Stimulated activated CD4-positive, alpha-beta T cell treated with anti-CD3 and anti-CD28 coated beads, Interleukin-12 subunit alpha, Interleukin-12 subunit beta, amount 100 ng/mL, for 48 hours (primary cell): ENCODE results near the gene ATP2A3.
A peak's percentile ranks its signal among the peaks of the same experiment; 100 is the strongest.

ENCODE experiments used
- DNase-seq, 3 donors: peaks; one replicate each; pipeline ENCODE4 v3.0.0-alpha.2; 2020; ENCODE audit warnings: low read depth in 2 of 3, low spot score in 1 of 3

The ATP2A3 gene

DNA sequence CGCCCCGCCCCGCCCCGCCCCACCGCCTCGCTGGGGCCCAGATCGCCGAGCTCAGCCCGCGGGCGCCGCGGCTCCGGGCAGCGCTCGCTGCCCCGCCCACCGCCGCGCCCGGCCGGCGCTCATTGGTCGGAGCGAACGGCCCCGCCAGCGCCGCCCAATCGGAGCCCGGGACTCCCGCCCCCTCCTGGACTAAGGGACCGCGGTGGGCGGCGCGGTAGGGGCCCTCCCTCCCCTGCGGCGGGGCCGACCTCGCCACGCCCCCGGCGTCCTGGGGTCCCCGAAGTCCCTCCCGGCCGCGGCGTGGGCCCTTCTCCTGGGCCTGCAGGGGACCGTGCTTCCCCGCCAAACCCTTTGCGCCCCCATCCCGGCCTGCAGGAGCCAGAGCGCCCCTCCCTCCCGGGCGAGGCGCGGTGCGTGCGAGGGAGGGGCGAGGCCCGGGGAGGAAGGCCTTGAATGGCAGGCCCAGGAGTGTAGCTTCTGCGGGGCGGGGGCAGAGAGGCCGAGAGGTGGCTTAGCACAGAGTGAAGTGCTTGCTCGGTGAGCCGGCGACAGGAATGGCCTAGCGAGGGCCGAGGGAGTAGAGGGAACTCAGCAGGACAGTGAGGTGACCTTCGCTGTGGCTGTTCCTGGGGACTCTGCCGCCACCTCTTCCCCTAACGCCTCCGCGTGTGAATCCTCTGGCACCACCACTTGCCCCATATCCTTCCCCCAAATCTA, 71.1 kb downstream of the ATP2A3 start, which contains the start of gene CAMKK1:
CAMKK1 (minus strand) TSS at position 51 of the 717 bp plus-strand sequence. CDS start 7,366 bp downstream, outside the sequence.
- peak; percentile 73 to 88 (median 81) for DNase-seq

DNA sequence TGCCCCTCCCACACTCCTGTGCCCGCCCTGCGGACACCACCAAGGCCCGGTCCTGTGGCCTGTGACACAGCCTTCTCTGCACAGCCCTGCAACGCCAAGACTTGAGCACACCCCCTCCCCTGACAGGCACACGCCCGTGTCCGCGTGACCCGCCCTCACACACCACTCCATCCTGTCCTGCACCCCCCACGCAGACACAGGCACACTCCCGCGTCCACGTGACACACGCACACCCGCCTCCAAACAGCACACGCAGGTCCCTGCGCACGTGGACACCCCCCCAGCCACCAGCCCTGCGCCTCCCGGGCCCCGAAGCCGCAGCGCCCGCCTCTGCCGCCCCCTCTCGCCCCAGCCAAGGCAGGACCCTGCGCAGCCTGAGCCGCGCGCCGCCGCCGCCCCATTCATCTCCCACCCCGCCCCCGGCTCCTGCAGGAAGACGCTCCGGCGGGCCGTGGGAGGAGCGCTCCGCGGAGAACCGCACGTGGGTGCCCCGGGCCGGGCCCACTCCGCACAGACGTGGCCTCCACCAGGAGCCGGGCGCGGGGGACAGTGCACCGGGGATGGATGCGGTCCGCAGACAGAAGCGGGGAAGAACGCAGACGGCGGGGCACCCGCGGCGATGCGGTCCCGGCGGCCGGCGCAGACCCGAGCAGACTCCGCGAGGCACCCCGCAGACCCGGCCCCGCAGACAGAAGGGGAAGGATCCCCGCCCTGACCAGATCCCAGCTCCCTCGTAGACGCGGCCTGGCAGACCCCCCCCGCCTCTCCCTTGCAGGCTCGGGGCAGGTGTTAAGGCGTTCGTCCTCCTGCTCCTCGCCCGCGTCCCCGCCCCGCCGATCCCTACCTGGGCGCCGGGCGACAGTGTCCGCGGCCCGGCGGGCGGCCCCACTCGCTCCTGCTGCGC, 71.9 kb downstream of the ATP2A3 start:
- DNase-seq: peak; percentile 27 to 38 (median 34)

DNA sequence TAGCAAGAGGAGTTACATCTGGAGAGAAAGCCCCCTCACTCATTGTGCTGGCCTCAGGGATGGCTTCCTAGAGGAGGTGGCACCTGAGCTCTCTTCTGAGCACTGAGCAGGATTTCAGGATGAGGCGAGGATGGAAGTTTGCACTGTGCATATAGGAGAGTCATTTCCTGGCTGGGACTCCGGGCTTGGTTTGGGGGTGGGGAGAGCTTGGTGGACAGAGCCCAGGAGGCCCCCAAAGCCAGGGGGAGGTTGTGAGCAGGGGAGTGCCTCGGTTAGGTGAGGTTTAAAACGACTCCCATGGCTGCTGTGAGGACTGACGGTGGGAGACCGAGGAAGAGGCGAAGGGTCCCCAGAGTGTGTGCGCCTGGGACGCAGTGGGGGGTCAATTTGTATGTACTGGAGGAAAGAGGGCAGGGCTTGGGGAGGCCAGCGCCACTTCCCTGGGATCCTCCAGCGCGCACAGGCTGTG, 72.6 kb downstream of the ATP2A3 start:
- DNase-seq: no peak

DNA sequence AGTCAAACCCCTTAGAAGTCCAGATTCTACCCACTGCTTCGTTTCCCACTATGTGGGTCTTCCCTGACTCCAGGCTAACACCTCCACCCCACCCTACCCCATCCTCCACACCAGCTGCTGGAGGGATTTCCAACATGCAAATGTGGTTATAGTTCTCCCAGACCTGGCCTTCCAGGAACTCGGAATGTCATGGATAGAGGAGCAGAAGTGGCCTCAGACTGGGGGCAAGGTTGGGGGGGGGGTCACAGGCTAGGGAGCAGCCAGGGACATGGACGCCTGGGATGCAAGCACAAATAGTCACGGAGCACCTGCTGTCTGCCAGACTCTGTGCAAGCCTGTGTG, 73.4 kb downstream of the ATP2A3 start:
- DNase-seq: no peak

DNA sequence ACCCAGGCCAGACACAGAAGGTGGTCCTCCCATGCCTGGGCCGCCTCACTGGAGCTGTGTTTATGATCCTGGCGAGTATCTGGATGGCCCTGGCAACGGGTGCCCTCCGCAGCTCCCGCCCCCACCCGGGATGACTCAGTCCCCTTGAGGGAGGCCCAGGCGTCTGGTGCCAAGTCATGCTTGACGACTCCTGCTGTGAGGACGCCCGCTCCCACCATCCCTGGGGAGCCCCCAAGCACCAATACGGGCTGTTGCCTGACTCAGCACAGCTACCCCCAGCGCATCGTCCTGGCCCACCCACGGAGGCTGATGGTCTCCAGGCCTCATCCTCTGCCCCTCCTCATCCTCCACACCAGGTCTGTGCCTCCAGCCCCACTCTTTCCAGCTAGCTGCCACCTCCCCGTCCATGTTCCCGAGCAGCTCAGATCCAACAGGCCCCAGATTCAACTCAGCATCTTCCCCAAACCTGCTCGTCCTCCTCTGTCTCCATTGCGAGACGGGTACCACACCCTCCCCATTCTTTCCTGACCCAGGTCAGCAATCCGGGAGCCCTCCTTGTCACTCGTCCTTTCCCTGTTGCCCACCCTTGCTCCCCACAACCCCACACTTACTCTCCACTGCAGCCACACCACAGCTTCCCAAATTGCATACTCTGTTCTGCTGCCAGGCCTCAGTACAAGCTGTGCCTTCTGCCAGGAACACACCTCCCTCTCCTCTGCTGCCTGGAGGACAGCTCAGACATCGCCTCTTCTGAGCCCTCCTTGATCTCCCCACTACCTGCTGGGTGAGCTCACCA, 74.0 kb downstream of the ATP2A3 start:
- no peak for DNase-seq

DNA sequence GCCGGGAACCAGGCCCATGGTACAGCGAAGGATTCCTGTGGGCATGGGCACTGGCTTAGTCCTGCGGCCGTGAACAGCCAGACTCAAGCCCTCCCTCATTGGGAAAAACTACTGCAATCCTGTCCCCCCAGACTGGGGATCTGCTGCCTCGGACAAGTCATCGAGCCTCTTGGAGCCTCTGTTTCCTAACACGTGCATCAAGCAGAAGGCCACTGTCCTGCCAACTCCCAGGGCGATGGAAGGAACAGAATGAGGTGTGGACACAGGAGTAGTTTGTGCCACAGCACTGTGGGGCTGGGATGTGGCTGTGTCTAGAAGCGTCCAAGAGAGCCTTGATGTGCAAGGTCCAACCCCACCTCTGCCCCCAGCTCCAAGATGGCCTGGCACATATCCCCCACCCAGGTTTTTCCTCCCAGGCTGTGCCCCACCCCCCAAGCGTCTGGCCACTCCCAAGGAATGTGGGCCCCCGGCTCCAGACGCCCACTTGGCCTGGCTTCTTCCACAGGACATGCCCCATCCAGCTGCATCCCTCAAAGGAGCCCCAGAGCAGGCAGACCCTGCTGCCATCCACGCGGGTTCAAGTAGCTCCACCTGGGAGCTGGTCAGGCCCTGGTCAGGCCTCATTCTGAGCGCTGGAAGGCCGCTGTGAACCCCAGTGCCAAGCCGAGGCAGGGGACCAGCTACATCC, 74.8 kb downstream of the ATP2A3 start:
- no peak for DNase-seq

DNA sequence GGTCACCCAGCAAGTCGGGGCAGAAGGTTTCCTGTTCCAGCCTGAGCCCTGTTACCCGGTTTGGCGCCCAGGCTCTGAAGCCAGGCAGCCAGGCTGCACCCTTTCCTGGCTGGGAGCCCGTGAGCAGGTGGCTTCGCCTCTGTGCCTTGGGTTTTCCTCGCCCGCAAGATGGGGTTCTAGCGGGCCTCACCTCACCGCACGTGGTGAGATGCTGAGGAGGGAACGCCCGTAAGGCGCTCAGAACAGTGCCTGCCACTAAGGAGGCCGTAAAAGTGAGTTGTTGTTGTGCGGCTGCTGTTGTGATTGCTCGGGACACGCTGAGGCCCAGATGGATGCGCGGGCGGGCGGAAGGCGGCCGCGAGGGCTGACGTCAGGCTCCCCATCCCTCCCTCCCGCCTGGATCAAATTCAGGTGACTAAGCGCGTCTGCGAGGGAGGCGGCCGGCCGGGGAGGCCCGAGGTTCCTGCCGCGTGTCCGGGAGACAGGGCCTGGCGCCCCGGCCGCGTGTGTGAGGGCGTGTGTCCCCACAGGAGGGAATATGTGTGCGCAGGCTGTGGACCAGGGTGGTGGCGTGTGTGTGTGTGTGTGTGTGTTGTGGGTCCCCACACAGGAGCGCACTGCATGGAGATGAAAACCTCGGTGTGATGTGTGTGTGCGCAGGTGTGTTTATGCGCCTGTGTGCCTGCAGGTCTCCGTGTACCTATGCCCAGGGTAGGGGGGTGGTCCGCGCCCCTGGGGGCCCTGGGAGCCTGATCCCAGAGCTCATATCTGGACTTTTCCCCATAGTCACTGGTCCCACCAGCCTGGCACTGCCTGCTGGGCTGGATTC, 75.7 kb downstream of the ATP2A3 start:
- no peak for DNase-seq

DNA sequence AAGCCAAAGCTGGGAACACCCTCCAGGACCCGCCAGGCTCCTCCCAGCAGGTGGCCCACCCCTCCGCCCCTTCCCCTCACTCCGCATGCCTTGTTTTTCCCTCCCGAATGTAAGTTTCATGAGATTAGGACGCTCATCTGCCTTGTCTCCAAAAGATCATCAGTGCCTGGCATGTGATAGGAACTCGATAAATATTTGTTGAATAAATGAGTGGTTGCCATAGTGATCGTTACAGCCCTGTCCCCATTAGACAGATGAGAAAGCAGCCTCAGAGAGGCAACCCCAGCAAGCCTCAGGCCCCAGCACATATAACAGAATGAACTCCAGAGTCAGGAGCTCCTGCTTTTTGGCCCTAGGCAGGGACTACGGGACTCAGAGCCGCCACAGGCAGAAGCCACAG, 76.4 kb downstream of the ATP2A3 start:
- no peak for DNase-seq

DNA sequence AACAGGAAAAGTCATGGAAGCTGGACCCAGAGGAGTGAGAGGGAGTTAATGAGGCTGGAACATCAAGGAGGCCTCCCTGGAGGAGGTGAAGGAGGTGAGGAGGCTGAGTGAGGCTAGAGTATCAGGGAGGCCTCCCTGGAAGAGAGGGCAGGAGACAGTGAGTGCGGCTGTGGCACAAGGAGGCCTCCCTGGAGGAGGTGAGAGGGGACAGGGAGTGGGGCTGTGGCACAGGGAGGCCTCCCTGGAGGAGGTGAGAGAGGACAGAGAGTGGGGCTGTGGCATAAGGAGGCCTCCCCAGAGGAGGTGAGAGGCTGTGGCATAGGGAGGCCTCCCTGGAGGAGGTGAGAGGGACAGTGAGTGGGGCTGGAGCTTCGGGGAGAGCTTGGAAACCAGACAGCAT, 76.8 kb downstream of the ATP2A3 start:
- DNase-seq: no peak

DNA sequence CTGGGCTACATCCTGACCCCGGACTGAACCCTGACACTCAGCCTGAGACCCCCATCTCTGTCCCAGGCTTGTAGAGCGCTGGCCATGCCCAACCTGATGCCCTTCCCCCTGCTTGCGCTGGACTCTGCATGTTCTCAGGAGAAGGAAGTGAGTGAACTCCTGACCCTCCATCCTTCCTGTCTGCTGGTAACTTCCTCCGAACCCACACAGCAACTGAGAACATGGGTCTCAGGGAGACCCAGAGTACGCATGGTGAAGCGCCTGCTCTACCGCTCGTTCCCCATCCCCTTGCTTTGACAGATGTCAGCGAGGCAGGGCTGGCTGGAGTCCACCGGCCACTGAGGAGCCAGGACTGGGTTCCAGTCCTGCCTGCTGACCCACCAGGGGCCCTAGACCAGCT, 77.5 kb downstream of the ATP2A3 start:
- DNase-seq: no peak

DNA sequence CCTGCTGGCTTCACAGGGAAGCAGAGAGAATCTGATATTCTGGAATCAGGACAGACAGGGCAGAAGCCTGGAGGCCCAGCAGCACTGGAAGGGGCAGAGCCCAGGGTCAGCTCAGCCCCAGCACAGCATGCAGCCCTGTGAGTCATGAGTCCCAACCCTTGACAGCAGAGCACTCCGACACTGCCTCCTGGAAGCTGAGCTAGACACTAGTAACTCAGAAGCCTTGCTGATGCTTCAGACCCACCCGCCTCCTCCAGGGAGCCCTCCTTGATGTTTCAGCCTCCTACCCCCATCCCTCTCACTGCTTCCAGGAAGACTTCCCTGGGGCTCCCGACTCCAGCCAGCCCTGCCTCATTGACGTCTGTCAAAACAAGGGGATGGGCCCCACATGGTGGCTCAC, 78.3 kb downstream of the ATP2A3 start:
- no peak for DNase-seq

DNA sequence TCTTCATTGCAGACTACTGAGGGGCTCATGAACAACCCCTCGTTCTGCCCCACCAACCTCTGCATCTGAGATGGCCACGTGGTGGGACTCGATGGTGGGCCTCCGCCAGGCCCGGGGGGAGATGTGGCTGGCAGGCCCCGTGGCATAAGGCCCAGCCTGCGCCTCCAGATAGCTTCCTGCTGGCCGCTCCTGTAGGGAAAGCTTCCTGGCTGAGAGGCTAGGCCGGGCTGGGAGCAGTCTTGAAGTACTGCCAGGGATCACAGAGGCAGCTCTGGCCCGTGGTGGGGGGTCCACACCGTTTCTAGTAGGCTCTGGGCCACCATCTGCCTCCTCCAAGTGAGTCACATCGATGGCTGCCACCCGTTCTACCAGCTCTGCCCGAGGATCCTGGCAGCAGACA, 79.0 kb downstream of the ATP2A3 start:
- DNase-seq: no peak

DNA sequence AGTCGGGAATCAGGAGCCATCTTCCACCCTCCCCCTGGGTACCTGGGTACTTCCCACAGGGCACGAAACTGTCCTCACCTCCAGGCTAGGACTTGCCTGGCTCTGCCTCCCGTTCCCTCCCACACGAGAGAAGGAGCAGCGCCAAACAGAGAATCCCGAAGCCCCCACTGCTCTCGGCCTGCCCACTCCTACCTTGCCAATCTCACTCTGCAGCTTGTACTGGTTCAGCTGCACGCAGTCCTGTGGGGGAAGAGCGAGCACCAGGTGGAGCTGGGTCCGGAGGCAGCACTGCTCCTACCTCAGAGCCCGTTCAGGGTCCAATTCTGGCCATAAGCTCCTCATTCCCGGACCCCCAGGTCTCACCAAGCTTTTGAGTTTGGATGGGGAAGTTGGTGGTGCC, 80.0 kb downstream of the ATP2A3 start:
- DNase-seq: no peak

DNA sequence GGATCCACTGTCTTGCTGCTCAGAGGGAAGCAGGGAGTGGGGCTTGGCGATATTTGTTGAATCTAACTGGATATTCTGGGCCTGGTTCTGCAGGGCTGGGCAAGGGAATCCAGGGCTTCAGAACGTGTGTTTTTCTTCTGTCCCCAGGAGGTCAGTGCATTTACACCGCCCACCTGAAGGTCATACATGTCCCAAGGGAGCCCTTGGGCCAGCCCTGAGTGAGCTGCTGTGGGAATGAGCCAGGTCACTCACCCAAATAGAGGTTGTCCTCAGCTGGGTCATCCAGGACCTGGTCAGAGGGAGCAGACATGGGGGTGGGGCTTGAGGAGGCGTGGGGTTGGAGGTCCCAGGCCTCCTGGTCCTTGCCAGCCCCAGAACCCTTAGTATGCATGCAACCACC, 82.0 kb downstream of the ATP2A3 start:
- DNase-seq: no peak

DNA sequence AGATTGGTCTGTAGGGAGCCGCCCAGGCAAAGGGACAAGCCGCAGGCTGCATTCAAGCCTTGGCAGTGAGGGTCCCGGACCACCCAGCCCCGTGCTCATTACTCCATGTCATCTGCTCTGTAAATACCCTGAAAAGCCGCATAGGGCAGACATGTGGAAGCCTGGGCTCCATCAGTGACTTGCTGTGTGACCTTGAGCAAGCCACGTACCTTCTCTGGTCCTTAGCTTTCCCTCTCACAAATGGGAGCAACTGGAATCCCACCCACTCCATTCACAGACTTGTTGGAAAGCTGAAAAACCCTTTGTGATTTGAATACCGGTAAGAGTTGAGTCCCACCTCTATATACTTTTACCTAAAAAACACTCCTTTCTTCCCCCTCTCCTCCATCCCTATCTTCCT, 83.3 kb downstream of the ATP2A3 start:
- no peak for DNase-seq

DNA sequence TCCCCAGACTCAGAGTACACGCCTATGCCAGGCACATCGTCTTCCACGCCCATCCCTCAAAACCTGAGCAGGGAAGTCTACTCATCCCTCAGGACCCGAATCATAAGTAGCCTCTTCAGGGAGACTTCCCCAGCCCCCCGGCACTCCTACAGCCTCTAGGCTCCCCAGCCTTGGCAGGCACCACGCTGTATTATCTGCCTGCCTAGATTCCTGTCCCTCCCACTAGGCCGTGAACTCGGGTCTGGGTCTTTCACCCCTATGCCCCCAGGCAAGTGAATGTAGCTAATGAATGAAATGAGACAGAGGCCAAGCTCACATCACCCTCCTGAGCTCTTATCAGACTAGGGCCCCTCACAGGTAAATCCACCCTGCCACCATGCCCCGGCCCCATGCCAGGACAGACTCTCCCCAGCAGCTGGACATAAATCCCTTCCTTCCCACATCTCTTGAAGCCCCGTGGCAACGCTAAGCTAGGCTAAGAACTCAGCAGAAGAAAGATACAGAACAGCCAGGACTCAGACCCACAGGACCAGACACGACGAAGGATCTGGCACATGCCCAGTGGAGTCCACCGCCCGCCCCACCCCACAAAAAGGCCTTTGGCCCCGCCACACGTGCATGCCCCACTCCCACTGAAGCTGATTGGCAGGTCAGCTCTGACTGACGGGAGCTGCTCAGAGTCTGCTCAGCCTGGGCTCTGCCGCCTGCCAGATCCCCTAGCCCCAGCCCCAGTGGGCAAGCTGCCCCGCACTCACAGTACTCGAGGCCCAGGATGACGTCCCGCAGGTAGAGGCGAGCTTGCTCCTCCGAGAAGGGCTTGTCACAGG, 84.4 kb downstream of the ATP2A3 start:
- DNase-seq: no peak

DNA sequence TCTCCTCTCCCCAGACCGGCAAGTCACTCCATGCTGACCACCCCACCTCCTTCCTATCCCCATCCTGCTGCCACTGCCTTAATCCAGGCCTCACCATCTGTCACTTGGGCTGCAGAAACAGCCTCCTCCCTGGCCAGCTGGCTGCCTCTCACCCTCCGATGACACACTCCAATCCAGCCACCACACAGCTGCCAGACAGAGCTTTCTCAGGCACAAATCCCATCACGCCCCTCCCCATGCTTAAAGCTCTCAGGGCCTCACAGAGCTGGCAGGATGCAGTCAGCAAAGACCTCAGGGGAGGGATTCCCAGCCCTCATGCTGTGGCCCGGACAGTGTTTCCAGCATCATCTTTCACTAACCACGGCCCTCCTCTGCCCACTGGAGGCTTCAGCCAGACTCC, 85.1 kb downstream of the ATP2A3 start:
- no peak for DNase-seq

DNA sequence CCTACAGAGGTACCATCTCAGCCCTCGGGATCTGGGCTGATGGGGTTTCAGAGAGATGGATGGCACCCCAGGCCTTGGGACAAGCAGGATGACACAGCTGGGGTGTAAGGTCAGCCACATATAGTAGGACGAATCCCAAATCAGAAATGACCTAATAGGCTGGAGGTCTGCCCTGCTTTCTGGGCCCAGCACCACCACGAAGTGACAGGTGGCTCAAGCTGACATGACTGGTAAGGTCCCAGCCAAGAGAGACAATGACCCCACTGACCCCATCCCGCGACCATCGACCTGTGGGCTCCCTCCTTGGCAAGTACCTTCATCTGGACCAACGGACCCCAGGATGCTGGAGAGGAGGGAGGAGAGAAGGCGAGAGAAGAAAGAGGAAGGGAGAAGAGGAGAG, 87.0 kb downstream of the ATP2A3 start:
- DNase-seq: no peak

DNA sequence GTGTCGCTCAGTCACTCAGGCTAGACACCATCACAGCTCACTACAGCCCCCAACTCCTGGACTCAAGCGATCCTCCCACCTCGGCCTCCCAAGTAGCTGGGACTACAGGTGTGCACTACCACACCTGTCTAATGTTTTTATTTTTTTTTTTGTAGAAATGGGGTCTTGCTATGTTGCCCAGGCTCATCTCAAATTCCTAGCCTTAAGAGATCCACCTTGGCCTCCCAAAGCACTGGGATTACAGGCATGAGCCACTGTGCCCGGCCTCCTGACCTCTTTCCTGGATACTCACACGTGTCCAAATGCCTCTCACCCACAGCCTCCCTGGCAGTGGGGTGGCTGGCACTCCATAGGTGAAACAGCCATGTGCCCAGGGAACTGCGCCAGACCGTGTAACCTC, 88.9 kb downstream of the ATP2A3 start:
- DNase-seq: no peak
